Astrocyte of the spinal cord (primary cell): ENCODE data around the gene RND3.

ENCODE experiments used
- DNase-seq: peaks from one replicate; pipeline ENCODE4 v3.0.0; 2011; ENCODE audit warnings: low read depth, low spot score
- H3K4me3 ChIP-seq: 2 replicates; pipeline ENCODE4 v1.5.1; 2011; ENCODE audit warnings: low read depth, mild to moderate bottlenecking, low read length, moderate library complexity
- in situ Hi-C: cut with HindIII; loops from 2 replicates; pipeline ENCODE4 v1.10.0; 2017; ENCODE audit warnings: low sequenced_read_pairs
- TF ChIP-seq, protein P1 (sequence below): IDR thresholded peaks from 2 replicates; pipeline ENCODE4 v1.5.1; 2012; ENCODE audit warnings: low read depth, mild to moderate bottlenecking, low read length, inconsistent platforms

Gene RND3

DNA sequence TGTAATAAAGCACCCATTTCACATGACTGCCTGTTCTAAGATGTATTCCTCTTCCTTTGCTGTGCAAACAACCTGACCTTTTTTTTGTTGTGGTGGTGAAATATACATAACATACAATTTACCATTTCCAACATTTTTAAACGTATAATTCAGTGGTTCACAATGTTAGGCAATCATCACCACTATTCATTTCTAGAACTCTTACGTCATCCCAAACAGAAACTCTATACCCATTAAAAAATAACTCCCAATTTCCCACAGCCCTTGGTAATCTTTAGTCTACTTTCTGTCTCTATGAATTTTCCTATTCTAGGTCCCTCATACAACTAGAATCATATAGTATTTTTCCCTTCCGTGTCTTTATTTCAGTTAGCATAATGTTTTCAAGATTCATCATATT lies 36.7 kb downstream of the RND3 start:
- TF ChIP-seq, protein P1, sequence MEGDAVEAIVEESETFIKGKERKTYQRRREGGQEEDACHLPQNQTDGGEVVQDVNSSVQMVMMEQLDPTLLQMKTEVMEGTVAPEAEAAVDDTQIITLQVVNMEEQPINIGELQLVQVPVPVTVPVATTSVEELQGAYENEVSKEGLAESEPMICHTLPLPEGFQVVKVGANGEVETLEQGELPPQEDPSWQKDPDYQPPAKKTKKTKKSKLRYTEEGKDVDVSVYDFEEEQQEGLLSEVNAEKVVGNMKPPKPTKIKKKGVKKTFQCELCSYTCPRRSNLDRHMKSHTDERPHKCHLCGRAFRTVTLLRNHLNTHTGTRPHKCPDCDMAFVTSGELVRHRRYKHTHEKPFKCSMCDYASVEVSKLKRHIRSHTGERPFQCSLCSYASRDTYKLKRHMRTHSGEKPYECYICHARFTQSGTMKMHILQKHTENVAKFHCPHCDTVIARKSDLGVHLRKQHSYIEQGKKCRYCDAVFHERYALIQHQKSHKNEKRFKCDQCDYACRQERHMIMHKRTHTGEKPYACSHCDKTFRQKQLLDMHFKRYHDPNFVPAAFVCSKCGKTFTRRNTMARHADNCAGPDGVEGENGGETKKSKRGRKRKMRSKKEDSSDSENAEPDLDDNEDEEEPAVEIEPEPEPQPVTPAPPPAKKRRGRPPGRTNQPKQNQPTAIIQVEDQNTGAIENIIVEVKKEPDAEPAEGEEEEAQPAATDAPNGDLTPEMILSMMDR = no peak
- H3K4me3 ChIP-seq = no peak overlapping the region
- no peak for DNase-seq
- in situ Hi-C loops = no loop called here

GRCh38 chr2:150449856-150450255 lies 37.6 kb downstream of the RND3 start:
- in situ Hi-C loops = no loop called here
- DNase-seq = no peak
- no peak overlapping the region for H3K4me3 ChIP-seq
- TF ChIP-seq, protein P1 = no peak

DNA sequence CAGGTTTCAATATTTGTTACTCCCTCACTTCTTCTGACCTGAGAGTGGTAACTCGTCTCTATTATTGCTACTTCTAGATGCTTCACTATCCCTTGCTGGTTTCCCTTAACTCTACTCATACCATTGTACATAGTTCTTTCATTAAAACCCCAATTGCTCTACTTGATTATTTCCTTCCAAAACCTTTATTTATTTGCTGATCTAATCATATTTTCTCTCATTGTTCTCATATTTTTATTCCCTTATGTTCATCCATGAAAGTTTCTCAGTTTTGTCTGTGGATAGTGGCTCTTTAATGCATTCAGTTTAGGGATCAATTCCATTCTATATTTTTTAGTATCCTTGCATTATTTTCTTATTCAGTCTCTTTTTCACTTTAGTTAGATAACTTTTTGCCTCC lies 42.1 kb downstream of the RND3 start:
- TF ChIP-seq, protein P1 = no peak
- DNase-seq = no peak
- in situ Hi-C loops = no loop called here
- H3K4me3 ChIP-seq = no peak overlapping the region

- no peak overlapping the region for H3K4me3 ChIP-seq
- TF ChIP-seq, protein P1 = no peak
- DNase-seq = no peak
- in situ Hi-C loops = no loop called here
Measured at GRCh38 chr2:150442484-150442883, 45.0 kb downstream of the RND3 start.

- DNase-seq = no peak
- in situ Hi-C loops = no loop called here
- TF ChIP-seq, protein P1 = no peak
- no peak overlapping the region for H3K4me3 ChIP-seq
Measured at GRCh38 chr2:150441784-150442183, 45.7 kb downstream of the RND3 start.

DNA sequence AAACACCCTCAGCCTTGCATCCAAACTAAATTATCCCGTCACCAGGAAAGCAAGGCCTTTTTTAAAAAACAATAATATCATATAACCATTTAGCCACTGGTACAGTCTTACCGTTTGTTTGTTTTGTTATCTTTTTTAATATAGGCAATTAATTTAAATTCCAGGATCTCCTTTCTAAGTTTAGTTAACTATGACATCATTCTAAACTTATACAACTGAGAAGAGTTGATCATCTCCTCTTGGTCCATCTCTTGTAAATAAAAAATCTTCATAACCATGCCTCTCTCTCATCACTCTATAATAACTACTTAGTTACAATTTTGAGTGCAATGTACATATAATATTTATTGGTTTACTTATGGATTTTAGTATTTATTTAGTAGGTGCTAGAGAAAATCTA lies 46.2 kb downstream of the RND3 start:
- TF ChIP-seq, protein P1 = no peak
- in situ Hi-C loops = no loop called here
- DNase-seq = no peak
- H3K4me3 ChIP-seq = no peak overlapping the region

- in situ Hi-C loops = no loop called here
- TF ChIP-seq, protein P1 = no peak
- no peak overlapping the region for H3K4me3 ChIP-seq
- DNase-seq = no peak
Measured at GRCh38 chr2:150438654-150439053, 48.8 kb downstream of the RND3 start.
